SK-N-SH (cell line): ENCODE results near the gene GGCT. TPM values are rescaled to one million over a fixed set of nuclear protein-coding genes. Genes with fewer than 3 reads are reported as not detected.
"Not testable (repeated sequence)": the region's sequence is repeated elsewhere in the genome, so short reads cannot be mapped to it uniquely, and the experiment has no call there.

Experiments used
- CTCF ChIA-PET: fragments of 300-600, 350-600 bp; formaldehyde crosslinking; extraction: SDS; loops from one replicate; lab custom pipeline; 2021; lab: Yijun Ruan, JAX
- POLR2A ChIA-PET: fragments of 350-600 bp; sonication (Branson Sonifier 250); formaldehyde crosslinking; extraction: SDS; loops from one replicate; lab custom pipeline; 2020; ENCODE audit warnings: antibody characterized with exemption, inconsistent platforms; lab: Yijun Ruan, JAX
- DNase-seq: peaks from one replicate; pipeline ENCODE4 v3.0.0; 2012
- H2AFZ ChIP-seq: fragments of 200-600 bp; sonication (generic); 2 replicates; pipeline ENCODE4 v1.8.1; 2016; ENCODE audit warnings: antibody characterized with exemption, mild to moderate bottlenecking, low read depth
- H3F3A ChIP-seq: fragments of 200-600 bp; sonication (generic); replicated peaks from 2 replicates; pipeline ENCODE3; 2016; ENCODE audit warnings: antibody characterized with exemption, mild to moderate bottlenecking; ENCODE audit not compliant: insufficient read depth
- H3K27ac ChIP-seq, 2 experiments: fragments of 200-500 bp in 1 of 2; fragments of 200-600 bp in 1 of 2; sonication (Bioruptor generic) in 1 of 2; sonication (generic), shearing (Covaris generic) in 1 of 2; 2 replicates each; pipeline versions ENCODE4 v1.5.1 to v1.6.1; 2014 to 2016; ENCODE audit warnings: low read depth in 2 of 2, inconsistent platforms in 1 of 2, low read length in 1 of 2, mild to moderate bottlenecking in 1 of 2, mixed read lengths in 1 of 2
- H3K27me3 ChIP-seq: fragments of 200-600 bp; sonication (generic), shearing (Covaris generic); 2 replicates; pipeline ENCODE4 v1.6.1; 2016; ENCODE audit warnings: mixed run types; ENCODE audit not compliant: insufficient read depth
- H3K36me3 ChIP-seq, 2 experiments: fragments of 200-500 bp in 1 of 2; fragments of 200-600 bp in 1 of 2; sonication (Bioruptor generic) in 1 of 2; sonication (generic) in 1 of 2; replicated peaks in 1 of 2; 2 replicates each; pipeline versions ENCODE3 to v1.5.1; 2014 to 2016; ENCODE audit warnings: low read length in 1 of 2, mild to moderate bottlenecking in 1 of 2; ENCODE audit not compliant: insufficient read depth in 2 of 2, control insufficient read depth in 1 of 2
- H3K4me1 ChIP-seq, 2 experiments: fragments of 200-500 bp in 1 of 2; fragments of 200-600 bp in 1 of 2; sonication (Bioruptor generic) in 1 of 2; sonication (generic), shearing (Covaris generic) in 1 of 2; 2 replicates each; pipeline versions ENCODE4 v1.5.1 to v1.6.1; 2014 to 2016; ENCODE audit warnings: low read depth in 1 of 2, low read length in 1 of 2, mixed run types in 1 of 2; ENCODE audit not compliant: insufficient read depth in 2 of 2, control insufficient read depth in 1 of 2
- H3K4me2 ChIP-seq: fragments of 200-600 bp; sonication (generic), shearing (Covaris generic); 2 replicates; pipeline ENCODE4 v1.6.1; 2017; ENCODE audit warnings: mixed run types
- H3K4me3 ChIP-seq, 2 experiments: fragments of 200-500 bp in 1 of 2; fragments of 200-600 bp in 1 of 2; sonication (Bioruptor generic) in 1 of 2; sonication (generic), shearing (Covaris generic) in 1 of 2; 2 replicates each; pipeline versions ENCODE4 v1.5.1 to v1.8.1; 2014 to 2016; ENCODE audit warnings: low read depth in 2 of 2, inconsistent platforms in 1 of 2, low read length in 1 of 2, mild to moderate bottlenecking in 1 of 2, mixed read lengths in 1 of 2, moderate library complexity in 1 of 2
- H3K79me2 ChIP-seq: fragments of 200-600 bp; sonication (generic); 2 replicates; pipeline ENCODE4 v1.8.1; 2017; ENCODE audit warnings: mild to moderate bottlenecking; ENCODE audit not compliant: insufficient read depth
- H3K9ac ChIP-seq: fragments of 200-600 bp; sonication (generic); 2 replicates; pipeline ENCODE4 v1.6.1; 2017; ENCODE audit warnings: mixed run types
- H3K9me2 ChIP-seq: fragments of 200-600 bp; sonication (generic); 2 replicates; pipeline ENCODE4 v1.6.1; 2017; ENCODE audit warnings: mixed run types
- H3K9me3 ChIP-seq: fragments of 200-600 bp; sonication (generic); 2 replicates; pipeline ENCODE4 v1.6.1; 2017; ENCODE audit warnings: mixed run types, mild to moderate bottlenecking, moderate library complexity
- H4K20me1 ChIP-seq: fragments of 200-600 bp; sonication (generic); 2 replicates; pipeline ENCODE4 v1.6.1; 2017; ENCODE audit warnings: mild to moderate bottlenecking, mixed run types; ENCODE audit not compliant: insufficient read depth
- CHD2 ChIP-seq: fragments of 150-350 bp; IDR thresholded peaks from 2 replicates; pipeline ENCODE4 v1.6.1; 2018; ENCODE audit warnings: low read length; ENCODE audit not compliant: partially characterized antibody
- EZH2phosphoT487 ChIP-seq: fragments of 200-600 bp; sonication (generic); IDR thresholded peaks from 2 replicates; pipeline ENCODE4 v1.6.1; 2017; ENCODE audit warnings: low read depth, mixed run types, mild to moderate bottlenecking, antibody characterized with exemption, moderate library complexity, borderline replicate concordance
- GABPA ChIP-seq: IDR thresholded peaks from 2 replicates; pipeline ENCODE4 v1.4.0; 2012; ENCODE audit warnings: low read depth, mild to moderate bottlenecking
- JUND ChIP-seq: IDR thresholded peaks from 2 replicates; pipeline ENCODE4 v1.4.0; 2012
- MEF2A ChIP-seq: IDR thresholded peaks from 2 replicates; pipeline ENCODE4 v1.4.0; 2012; ENCODE audit warnings: low read depth, borderline replicate concordance
- RAD21 ChIP-seq: IDR thresholded peaks from 2 replicates; pipeline ENCODE4 v1.6.1; 2012; ENCODE audit warnings: mild to moderate bottlenecking, low read length
- RCOR1 ChIP-seq: fragments of 150-350 bp; IDR thresholded peaks from 2 replicates; pipeline ENCODE4 v1.6.1; 2017; ENCODE audit warnings: antibody characterized with exemption, low read length
- RXRA ChIP-seq: IDR thresholded peaks from 2 replicates; pipeline ENCODE4 v1.4.0; 2012; ENCODE audit warnings: low read depth, mild to moderate bottlenecking, borderline replicate concordance
- SMC3 ChIP-seq: IDR thresholded peaks from 2 replicates; pipeline ENCODE4 v1.6.1; 2012; ENCODE audit warnings: low read depth, low read length, improper control_type of control experiment
- WGBS: methylation state at CpG from one replicate; pipeline ENCODE4 v1.1.6; 2017; ENCODE audit warnings: low lambda C conversion rate; 5-methylcytosine and 5-hydroxymethylcytosine counted together
- polyA plus RNA-seq, 3 experiments: library from polyadenylated mRNA; depleted of rRNA; stranded (reverse); fragments of >200 nt; gene quantifications; 2 replicates each; pipeline ENCODE4 v1.2.3, GENCODE V29; 2012
- TF ChIP-seq, protein P1 (sequence below): fragments of 150-350 bp; IDR thresholded peaks from 2 replicates; pipeline ENCODE4 v1.6.1; 2017; ENCODE audit warnings: antibody characterized with exemption, low read length, low read depth, borderline replicate concordance
- TF ChIP-seq, protein P2 (sequence below): IDR thresholded peaks from 2 replicates; pipeline ENCODE4 v1.6.1; 2012; ENCODE audit warnings: mild to moderate bottlenecking, low read depth, low read length, moderate library complexity

The GGCT gene
- polyA plus RNA-seq, 1 of the 3 experiments (the other 2 are of a cell fraction), result 20.8 TPM

DNA sequence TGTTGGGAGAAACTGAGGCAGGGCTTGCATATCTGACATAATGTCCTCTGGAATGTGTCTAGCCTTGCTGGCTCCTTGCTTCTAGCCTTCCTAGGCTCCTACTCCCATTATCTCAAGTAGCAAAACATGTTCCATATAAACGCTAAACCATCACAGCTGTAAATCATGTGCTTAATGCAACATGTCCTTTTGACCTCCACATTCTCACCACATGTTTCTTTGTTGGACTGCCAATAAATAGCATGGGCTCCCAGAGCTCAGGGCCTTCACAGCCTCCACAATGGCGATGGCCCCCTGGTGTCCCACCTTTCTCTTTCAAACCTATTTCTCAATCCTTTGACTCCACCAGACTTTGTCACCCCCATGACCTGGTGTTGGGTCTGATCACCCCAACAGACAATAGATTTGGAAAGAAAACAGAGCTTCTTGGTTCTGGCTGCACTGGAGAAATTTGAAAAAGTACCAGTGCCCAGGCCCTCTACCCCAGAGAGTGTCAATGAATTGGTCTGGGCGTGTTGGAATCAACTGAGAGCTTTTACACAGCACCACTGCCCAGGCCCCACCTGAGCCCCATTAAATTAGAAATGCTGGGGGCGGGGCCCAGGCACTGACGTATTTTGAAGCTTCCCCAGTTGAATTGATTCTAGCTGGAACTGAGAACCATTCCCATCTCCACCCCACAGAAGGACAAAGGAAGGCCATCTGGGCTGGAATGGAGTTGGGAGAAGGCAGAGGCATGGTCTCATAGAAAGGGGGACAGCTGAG, 41.3 kb upstream of the GGCT start (continued):
- no peak for TF ChIP-seq EZH2phosphoT487
- TF ChIP-seq RAD21, result no peak
- no peak for TF ChIP-seq RXRA

- no peaks in the 10 kb centered on the region for H3K9me2 ChIP-seq
- peaks cover 5% of the 10 kb centered on the region; the same call in 1 of the 2 replicates for H3K9me3 ChIP-seq
- no peak overlapping the region for H3K4me2 ChIP-seq
- no peaks in the 10 kb centered on the region for H3K79me2 ChIP-seq
- no peak for DNase-seq
- POLR2A ChIA-PET, result no interaction called here
- H4K20me1 ChIP-seq, result no peaks in the 10 kb centered on the region
- no peak overlapping the region for H2AFZ ChIP-seq
- H3F3A ChIP-seq, result no peaks in the 10 kb centered on the region
- no peaks in the 10 kb centered on the region for H3K27me3 ChIP-seq
- CTCF ChIA-PET, result interaction anchor here (0.7 to 11.4 kb wide), 2 partner anchors 21 to 353 kb away, joined by 3 to 294 read pairs; no protein-coding TSS in a partner anchor
- H3K36me3 ChIP-seq, result no peaks in the 10 kb centered on the region
- no peak overlapping the region for H3K27ac ChIP-seq
- no peak overlapping the region for H3K4me3 ChIP-seq
- no peak overlapping the region for H3K9ac ChIP-seq
- H3K4me1 ChIP-seq, result peaks cover 0 to 9% of the 10 kb centered on the region in 2 experiments; a peak in 2 of 4 replicates
- TF ChIP-seq MEF2A (no peak), GABPA (no peak), JUND (no peak), CHD2 (no peak), RCOR1 (no peak), SMC3 (no peak), EZH2phosphoT487 (no peak)
- TF ChIP-seq, protein P1, sequence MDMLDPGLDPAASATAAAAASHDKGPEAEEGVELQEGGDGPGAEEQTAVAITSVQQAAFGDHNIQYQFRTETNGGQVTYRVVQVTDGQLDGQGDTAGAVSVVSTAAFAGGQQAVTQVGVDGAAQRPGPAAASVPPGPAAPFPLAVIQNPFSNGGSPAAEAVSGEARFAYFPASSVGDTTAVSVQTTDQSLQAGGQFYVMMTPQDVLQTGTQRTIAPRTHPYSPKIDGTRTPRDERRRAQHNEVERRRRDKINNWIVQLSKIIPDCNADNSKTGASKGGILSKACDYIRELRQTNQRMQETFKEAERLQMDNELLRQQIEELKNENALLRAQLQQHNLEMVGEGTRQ, result no peak
- TF ChIP-seq, protein P2, sequence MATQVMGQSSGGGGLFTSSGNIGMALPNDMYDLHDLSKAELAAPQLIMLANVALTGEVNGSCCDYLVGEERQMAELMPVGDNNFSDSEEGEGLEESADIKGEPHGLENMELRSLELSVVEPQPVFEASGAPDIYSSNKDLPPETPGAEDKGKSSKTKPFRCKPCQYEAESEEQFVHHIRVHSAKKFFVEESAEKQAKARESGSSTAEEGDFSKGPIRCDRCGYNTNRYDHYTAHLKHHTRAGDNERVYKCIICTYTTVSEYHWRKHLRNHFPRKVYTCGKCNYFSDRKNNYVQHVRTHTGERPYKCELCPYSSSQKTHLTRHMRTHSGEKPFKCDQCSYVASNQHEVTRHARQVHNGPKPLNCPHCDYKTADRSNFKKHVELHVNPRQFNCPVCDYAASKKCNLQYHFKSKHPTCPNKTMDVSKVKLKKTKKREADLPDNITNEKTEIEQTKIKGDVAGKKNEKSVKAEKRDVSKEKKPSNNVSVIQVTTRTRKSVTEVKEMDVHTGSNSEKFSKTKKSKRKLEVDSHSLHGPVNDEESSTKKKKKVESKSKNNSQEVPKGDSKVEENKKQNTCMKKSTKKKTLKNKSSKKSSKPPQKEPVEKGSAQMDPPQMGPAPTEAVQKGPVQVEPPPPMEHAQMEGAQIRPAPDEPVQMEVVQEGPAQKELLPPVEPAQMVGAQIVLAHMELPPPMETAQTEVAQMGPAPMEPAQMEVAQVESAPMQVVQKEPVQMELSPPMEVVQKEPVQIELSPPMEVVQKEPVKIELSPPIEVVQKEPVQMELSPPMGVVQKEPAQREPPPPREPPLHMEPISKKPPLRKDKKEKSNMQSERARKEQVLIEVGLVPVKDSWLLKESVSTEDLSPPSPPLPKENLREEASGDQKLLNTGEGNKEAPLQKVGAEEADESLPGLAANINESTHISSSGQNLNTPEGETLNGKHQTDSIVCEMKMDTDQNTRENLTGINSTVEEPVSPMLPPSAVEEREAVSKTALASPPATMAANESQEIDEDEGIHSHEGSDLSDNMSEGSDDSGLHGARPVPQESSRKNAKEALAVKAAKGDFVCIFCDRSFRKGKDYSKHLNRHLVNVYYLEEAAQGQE, result no peak
- 72% methylated on average over 6 of the region's 6 CpGs for WGBS
These were observed 39.3 kb upstream of the GGCT start for GRCh38 chr7:30543813-30544525.

GRCh38 chr7:30543115-30543514, 38.5 kb upstream of the GGCT start:
- H3K36me3 ChIP-seq, H2AFZ ChIP-seq, H4K20me1 ChIP-seq, CTCF ChIA-PET, DNase-seq, H3K4me3 ChIP-seq, H3K9me3 ChIP-seq, H3K79me2 ChIP-seq, H3F3A ChIP-seq, H3K27ac ChIP-seq, H3K9me2 ChIP-seq, H3K27me3 ChIP-seq, H3K9ac ChIP-seq, H3K4me1 ChIP-seq, POLR2A ChIA-PET, H3K4me2 ChIP-seq: not testable (repeated sequence)
- 90% methylated on average over 4 of the region's 4 CpGs for WGBS
